Measurements from ENCODE around the gene TSPAN15.
"Not testable (repeated sequence)": the region's sequence is repeated elsewhere in the genome, so short reads cannot be mapped to it uniquely, and the experiment has no call there.

Gene TSPAN15

GRCh38 chr10:69449841-69450240 lies 1.4 kb upstream of the TSPAN15 start:
- H3K4me2 ChIP-seq (ENCODE audit: low read length), result no peak overlapping the region
- no peak overlapping the region for H3K9ac ChIP-seq
- peak overlapping the region; percentile 0 for H2AFZ ChIP-seq
- peaks cover 2% of the 10 kb centered on the region for H3K4me1 ChIP-seq
- H3K79me2 ChIP-seq, result no peaks in the 10 kb centered on the region
- no peaks in the 10 kb centered on the region for H3K36me3 ChIP-seq (ENCODE audit: control insufficient read depth, insufficient read depth, low read length)
- H3K27ac ChIP-seq, result no peak overlapping the region
- H3K9me3 ChIP-seq (ENCODE audit: control insufficient read depth, low read length), result no peaks in the 10 kb centered on the region
- H3K27me3 ChIP-seq (ENCODE audit: control insufficient read depth, insufficient read depth, low read length), result no peaks in the 10 kb centered on the region
- peak; percentile 47 for TF ChIP-seq CTCF (IDR thresholded peaks at IDR 0.05)
- H3K4me3 ChIP-seq (ENCODE audit: low read depth, low read length), result no peak overlapping the region

GRCh38 chr10:69450395-69450794 lies 870 bp upstream of the TSPAN15 start:
- not testable (repeated sequence) for H3K4me3 ChIP-seq (ENCODE audit: low read depth, low read length); H3K4me1 ChIP-seq; H3K79me2 ChIP-seq; H3K36me3 ChIP-seq (ENCODE audit: control insufficient read depth, insufficient read depth, low read length); H3K27ac ChIP-seq; H3K27me3 ChIP-seq (ENCODE audit: control insufficient read depth, insufficient read depth, low read length); H3K4me2 ChIP-seq (ENCODE audit: low read length); H3K9me3 ChIP-seq (ENCODE audit: control insufficient read depth, low read length); H2AFZ ChIP-seq; H3K9ac ChIP-seq

- no peak for TF ChIP-seq CTCF (IDR thresholded peaks at IDR 0.05)
- peaks cover 2% of the 10 kb centered on the region for H3K4me1 ChIP-seq
These were observed 553 bp downstream of the TSPAN15 start for GRCh38 chr10:69451784-69452251.

GRCh38 chr10:69452676-69453415 lies 1.6 kb downstream of the TSPAN15 start:
- Histone ChIP-seq H3K27ac (no peak overlapping the region), H2AFZ (no peak overlapping the region), H3K27me3 (ENCODE audit: control insufficient read depth, insufficient read depth, low read length) (no peaks in the 10 kb centered on the region), H3K36me3 (ENCODE audit: control insufficient read depth, insufficient read depth, low read length) (no peaks in the 10 kb centered on the region), H3K9ac (no peak overlapping the region), H3K4me2 (ENCODE audit: low read length) (no peak overlapping the region), H3K4me3 (ENCODE audit: low read depth, low read length) (no peak overlapping the region), H3K4me1 (peaks cover 2% of the 10 kb centered on the region), H3K79me2 (no peaks in the 10 kb centered on the region), H3K9me3 (ENCODE audit: control insufficient read depth, low read length) (no peaks in the 10 kb centered on the region)
- TF ChIP-seq CTCF (IDR thresholded peaks at IDR 0.05), result no peak

More at GRCh38 chr10:69451784-69452251, 553 bp downstream of the TSPAN15 start:
- H2AFZ ChIP-seq, result peak overlapping the region; percentile 85
- H3K9ac ChIP-seq, result no peak overlapping the region
- no peaks in the 10 kb centered on the region for H3K36me3 ChIP-seq (ENCODE audit: control insufficient read depth, insufficient read depth, low read length)
- no peaks in the 10 kb centered on the region for H3K27me3 ChIP-seq (ENCODE audit: control insufficient read depth, insufficient read depth, low read length)
- no peak overlapping the region for H3K27ac ChIP-seq
- H3K79me2 ChIP-seq, result no peaks in the 10 kb centered on the region
- H3K4me2 ChIP-seq (ENCODE audit: low read length), result peak overlapping the region; percentile 97
- no peaks in the 10 kb centered on the region for H3K9me3 ChIP-seq (ENCODE audit: control insufficient read depth, low read length)
- peak overlapping the region; percentile 85 for H3K4me3 ChIP-seq (ENCODE audit: low read depth, low read length)

- no peaks in the 10 kb centered on the region for H3K79me2 ChIP-seq
- no peaks in the 10 kb centered on the region for H3K9me3 ChIP-seq (ENCODE audit: control insufficient read depth, low read length)
- no peak overlapping the region for H2AFZ ChIP-seq
- H3K4me2 ChIP-seq (ENCODE audit: low read length), result no peak overlapping the region
- peaks cover 2% of the 10 kb centered on the region for H3K4me1 ChIP-seq
- H3K4me3 ChIP-seq (ENCODE audit: low read depth, low read length), result no peak overlapping the region
- no peak for TF ChIP-seq CTCF (IDR thresholded peaks at IDR 0.05)
- H3K9ac ChIP-seq, result no peak overlapping the region
- no peaks in the 10 kb centered on the region for H3K27me3 ChIP-seq (ENCODE audit: control insufficient read depth, insufficient read depth, low read length)
- H3K36me3 ChIP-seq (ENCODE audit: control insufficient read depth, insufficient read depth, low read length), result no peaks in the 10 kb centered on the region
- H3K27ac ChIP-seq, result no peak overlapping the region
These were observed 2.5 kb downstream of the TSPAN15 start for GRCh38 chr10:69453795-69454194.

Measured in parathyroid adenoma (tissue), 2 donors.